CD4-positive, alpha-beta T cell treated with Interleukin-17A for 1 hour (primary cell): ENCODE results near the gene NCBP2.
"Not testable (repeated sequence)": the region's sequence is repeated elsewhere in the genome, so short reads cannot be mapped to it uniquely, and the experiment has no call there.

Experiments used
- DNase-seq: peaks from one replicate; pipeline ENCODE4 v3.0.0-alpha.2; 2020

Gene NCBP2

GRCh38 chr3:196967412-196968232 is 25.3 kb upstream of the NCBP2 start:
- no peak for DNase-seq

- no peak for DNase-seq
Observed at GRCh38 chr3:196966526-196967401, 24.4 kb upstream of the NCBP2 start.

- DNase-seq: no peak
Observed at GRCh38 chr3:196965804-196966173, 23.5 kb upstream of the NCBP2 start.

GRCh38 chr3:196965112-196965803 is 22.9 kb upstream of the NCBP2 start:
- DNase-seq: no peak

- DNase-seq: no peak
Observed at GRCh38 chr3:196963631-196963953, 21.3 kb upstream of the NCBP2 start.

- DNase-seq: no peak
Observed at GRCh38 chr3:196962930-196963630, 20.8 kb upstream of the NCBP2 start.

- no peak for DNase-seq
Observed at GRCh38 chr3:196962108-196962929, 20.0 kb upstream of the NCBP2 start.

- no peak for DNase-seq
Observed at GRCh38 chr3:196954832-196955231, 12.5 kb upstream of the NCBP2 start.

GRCh38 chr3:196951371-196951770 is 9.0 kb upstream of the NCBP2 start:
- DNase-seq: no peak

GRCh38 chr3:196949750-196950149 is 7.4 kb upstream of the NCBP2 start:
- DNase-seq: no peak

- no peak for DNase-seq
Observed at GRCh38 chr3:196949285-196949619, 6.9 kb upstream of the NCBP2 start.

GRCh38 chr3:196948442-196949284 is 6.3 kb upstream of the NCBP2 start:
- DNase-seq: no peak

- no peak for DNase-seq
Observed at GRCh38 chr3:196947860-196948441, 5.6 kb upstream of the NCBP2 start.

- no peak for DNase-seq
Observed at GRCh38 chr3:196947136-196947859, 5.0 kb upstream of the NCBP2 start.

GRCh38 chr3:196944037-196944790 is 1.9 kb upstream of the NCBP2 start:
- DNase-seq: not testable (repeated sequence)

GRCh38 chr3:196942915-196943277 is 568 bp upstream of the NCBP2 start:
- peak; percentile 38 for DNase-seq

- DNase-seq: peak; percentile 64
Observed at GRCh38 chr3:196941729-196942225, 551 bp downstream of the NCBP2 start.

- no peak for DNase-seq
Observed at GRCh38 chr3:196938576-196938975, 3.8 kb downstream of the NCBP2 start.

GRCh38 chr3:196938124-196938523 is 4.2 kb downstream of the NCBP2 start:
- no peak for DNase-seq
